HG02759 (cell line): ENCODE measurements around the gene PVR.
"Not testable (repeated sequence)": the region's sequence is repeated elsewhere in the genome, so short reads cannot be mapped to it uniquely, and the experiment has no call there.

Source experiments
- ATAC-seq: cut with Tn5 transposase; IDR thresholded peaks from one replicate; pipeline ENCODE4 v1.9.1; 2021; ENCODE audit warnings: mild to moderate bottlenecking, moderate library complexity; ENCODE audit not compliant: unreplicated experiment

PVR gene

GRCh38 chr19:44694184-44694579, 50.5 kb downstream of the PVR start:
- no peak for ATAC-seq

GRCh38 chr19:44696939-44697669, 53.4 kb downstream of the PVR start:
- ATAC-seq = no peak

GRCh38 chr19:44697670-44698034, 53.9 kb downstream of the PVR start:
- no peak for ATAC-seq

- no peak for ATAC-seq
Observed at GRCh38 chr19:44698492-44699201, 54.9 kb downstream of the PVR start, which contains the start of gene CEACAM16. CEACAM16 (plus strand) TSS chr19:44699151; CDS start chr19:44701457, 2,306 bp downstream.

GRCh38 chr19:44700547-44700946, 56.8 kb downstream of the PVR start:
- no peak for ATAC-seq

GRCh38 chr19:44701228-44701627, 57.5 kb downstream of the PVR start:
- ATAC-seq = no peak

GRCh38 chr19:44702551-44703176, 59.0 kb downstream of the PVR start:
- no peak for ATAC-seq

- ATAC-seq = no peak
Observed at GRCh38 chr19:44703336-44704078, 59.8 kb downstream of the PVR start.

GRCh38 chr19:44704982-44705381, 61.3 kb downstream of the PVR start:
- ATAC-seq = no peak

- no peak for ATAC-seq
Observed at GRCh38 chr19:44705502-44706010, 61.8 kb downstream of the PVR start.

- no peak for ATAC-seq
Observed at GRCh38 chr19:44706506-44707236, 63.0 kb downstream of the PVR start.

GRCh38 chr19:44707794-44708193, 64.1 kb downstream of the PVR start:
- ATAC-seq = no peak

GRCh38 chr19:44708940-44709339, 65.2 kb downstream of the PVR start:
- ATAC-seq = no peak

- not testable (repeated sequence) for ATAC-seq
Observed at GRCh38 chr19:44709434-44710266, 65.9 kb downstream of the PVR start.

GRCh38 chr19:44710483-44710882, 66.8 kb downstream of the PVR start:
- ATAC-seq = no peak

GRCh38 chr19:44712864-44713515, 69.3 kb downstream of the PVR start:
- ATAC-seq = no peak
